Neural cell (in vitro differentiated cells): ENCODE results near the gene MALAT1. TPM values are rescaled to one million over a fixed set of nuclear protein-coding genes. Genes with fewer than 3 reads are reported as not detected.

Experiments used
- H2AFZ ChIP-seq: fragments of 200-600, 300-800 bp; sonication (generic), shearing (Covaris generic); 2 replicates; pipeline ENCODE4 v1.6.0; 2014; ENCODE audit warnings: low read depth, mild to moderate bottlenecking, antibody characterized with exemption, low read length, moderate library complexity
- H3F3A ChIP-seq: fragments of 200-600 bp; shearing (Covaris generic); 2 replicates; pipeline ENCODE4 v1.6.1; 2016; ENCODE audit warnings: mild to moderate bottlenecking, moderate library complexity, mixed read lengths, antibody characterized with exemption, low read length; ENCODE audit not compliant: insufficient read depth, poor library complexity, severe bottlenecking
- H3K27ac ChIP-seq: fragments of 200-600, 300-800 bp; sonication (generic), shearing (Covaris generic); 2 replicates; pipeline ENCODE4 v1.5.1; 2014; ENCODE audit warnings: mild to moderate bottlenecking, low read length, moderate library complexity
- H3K27me3 ChIP-seq: fragments of 300-800, 200-600 bp; sonication (generic), shearing (Covaris generic); 2 replicates; pipeline ENCODE4 v1.6.0; 2014; ENCODE audit warnings: mild to moderate bottlenecking, low read depth, low read length, moderate library complexity; ENCODE audit not compliant: insufficient read depth
- H3K36me3 ChIP-seq: fragments of 300-800, 200-600 bp; sonication (generic), shearing (Covaris generic); 2 replicates; pipeline ENCODE4 v1.5.1; 2014; ENCODE audit warnings: mild to moderate bottlenecking, antibody characterized with exemption, low read length, moderate library complexity; ENCODE audit not compliant: insufficient read depth
- H3K4me2 ChIP-seq: fragments of 300-800, 200-600 bp; sonication (generic), shearing (Covaris generic); 2 replicates; pipeline ENCODE4 v1.6.0; 2014; ENCODE audit warnings: mild to moderate bottlenecking, low read length
- H3K4me3 ChIP-seq: fragments of 300-800, 200-600 bp; sonication (generic), shearing (Covaris generic); 2 replicates; pipeline ENCODE4 v1.5.1; 2014; ENCODE audit warnings: mild to moderate bottlenecking, low read length, moderate library complexity
- H3K79me2 ChIP-seq: fragments of 200-600 bp; shearing (Covaris generic); replicated peaks from 2 replicates; pipeline ENCODE4 v1.6.0; 2014; ENCODE audit warnings: mild to moderate bottlenecking, low read length, moderate library complexity; ENCODE audit not compliant: insufficient read depth
- H3K9ac ChIP-seq: fragments of 300-800, 200-600 bp; sonication (generic), shearing (Covaris generic); 2 replicates; pipeline ENCODE4 v1.6.1; 2016; ENCODE audit warnings: mild to moderate bottlenecking, low read length, mixed read lengths
- H3K9me2 ChIP-seq: fragments of 200-600 bp; shearing (Covaris generic); 2 replicates; pipeline ENCODE4 v1.6.1; 2016; ENCODE audit warnings: mild to moderate bottlenecking, low read length, mixed read lengths; ENCODE audit not compliant: insufficient read depth
- H3K9me3 ChIP-seq: fragments of 200-600, 300-800 bp; sonication (generic), shearing (Covaris generic); 2 replicates; pipeline ENCODE4 v1.6.1; 2016; ENCODE audit warnings: mild to moderate bottlenecking, mixed run types, low read length, moderate library complexity, mixed read lengths
- H4K20me1 ChIP-seq: fragments of 200-600 bp; shearing (Covaris generic); 2 replicates; pipeline ENCODE4 v1.6.1; 2016; ENCODE audit warnings: mild to moderate bottlenecking, mixed run types; ENCODE audit not compliant: insufficient read depth
- CTCF ChIP-seq: fragments of 450-650 bp; IDR thresholded peaks from 2 replicates; pipeline ENCODE4 v1.5.1; 2014; ENCODE audit warnings: antibody characterized with exemption, mild to moderate bottlenecking, moderate library complexity; ENCODE audit not compliant: poor library complexity, severe bottlenecking
- EP300 ChIP-seq: fragments of 450-650 bp; conservative IDR thresholded peaks from 2 replicates; pipeline ENCODE4 v1.6.1; 2014; ENCODE audit warnings: antibody characterized with exemption, mild to moderate bottlenecking, moderate library complexity; ENCODE audit not compliant: poor library complexity, severe bottlenecking
- EZH2 ChIP-seq: fragments of 200-600, 300-800 bp; shearing (Covaris generic), sonication (generic); IDR thresholded peaks from 2 replicates; pipeline ENCODE4 v1.6.1; 2014; ENCODE audit warnings: antibody characterized with exemption, low read length, borderline replicate concordance, mild to moderate bottlenecking; ENCODE audit not compliant: insufficient read depth, poor library complexity, severe bottlenecking
- MXI1 ChIP-seq: fragments of 450-650 bp; conservative IDR thresholded peaks from 2 replicates; pipeline ENCODE4 v1.6.1; 2014; ENCODE audit warnings: antibody characterized with exemption, mild to moderate bottlenecking; ENCODE audit not compliant: poor library complexity, severe bottlenecking
- POLR2AphosphoS5 ChIP-seq: IDR thresholded peaks from 2 replicates; pipeline ENCODE4 v1.6.1; 2012
- RAD21 ChIP-seq: fragments of 450-650 bp; conservative IDR thresholded peaks from 2 replicates; pipeline ENCODE4 v1.6.1; 2014; ENCODE audit warnings: antibody characterized with exemption, mild to moderate bottlenecking, moderate library complexity
- REST ChIP-seq: IDR thresholded peaks from 2 replicates; pipeline ENCODE4 v1.6.1; 2012; ENCODE audit warnings: borderline replicate concordance
- SMC3 ChIP-seq: fragments of 450-650 bp; conservative IDR thresholded peaks from 2 replicates; pipeline ENCODE4 v1.6.1; 2014; ENCODE audit warnings: antibody characterized with exemption, mild to moderate bottlenecking, moderate library complexity; ENCODE audit not compliant: poor library complexity
- TAF1 ChIP-seq: IDR thresholded peaks from 2 replicates; pipeline ENCODE4 v1.6.1; 2012; ENCODE audit warnings: low read depth
- polyA plus RNA-seq: library from polyadenylated mRNA; depleted of rRNA; stranded (reverse); fragments of >200 nt; gene quantifications from 2 replicates; pipeline ENCODE4 v1.2.3, GENCODE V29; 2014

Gene MALAT1
- polyA plus RNA-seq, 1 donor from 2014 or later, result 1,383 TPM

- Histone ChIP-seq H3K4me2 (no peak overlapping the region), H2AFZ (no peak overlapping the region), H3K4me3 (no peak overlapping the region), H4K20me1 (no peaks in the 10 kb centered on the region), H3K9ac (no peak overlapping the region), H3K79me2 (no peaks in the 10 kb centered on the region), H3K36me3 (no peaks in the 10 kb centered on the region), H3K27me3 (peaks cover 22% of the 10 kb centered on the region), H3K27ac (no peak overlapping the region), H3K9me3 (no peaks in the 10 kb centered on the region), H3K9me2 (no peaks in the 10 kb centered on the region), H3F3A (no peaks in the 10 kb centered on the region)
- TF ChIP-seq CTCF (no peak), POLR2AphosphoS5 (no peak), MXI1 (no peak), SMC3 (no peak), RAD21 (no peak), TAF1 (no peak), EZH2 (no peak), REST (no peak), EP300 (no peak)
These were observed 48.7 kb downstream of the MALAT1 start for GRCh38 chr11:65547446-65548125.

GRCh38 chr11:65548395-65548794 lies 49.5 kb downstream of the MALAT1 start:
- Histone ChIP-seq H2AFZ (no peak overlapping the region), H3K27me3 (peaks cover 22% of the 10 kb centered on the region), H3F3A (no peaks in the 10 kb centered on the region), H3K27ac (no peak overlapping the region), H3K4me2 (no peak overlapping the region), H3K4me3 (no peak overlapping the region), H3K9me2 (no peaks in the 10 kb centered on the region), H3K36me3 (no peaks in the 10 kb centered on the region), H4K20me1 (no peaks in the 10 kb centered on the region), H3K9me3 (no peaks in the 10 kb centered on the region), H3K79me2 (no peaks in the 10 kb centered on the region), H3K9ac (no peak overlapping the region)
- TF ChIP-seq RAD21 (no peak), SMC3 (no peak), POLR2AphosphoS5 (no peak), MXI1 (no peak), EP300 (no peak), CTCF (no peak), REST (no peak), TAF1 (no peak), EZH2 (no peak)
